Lower leg skin (tissue), 3 donors: ENCODE results near the gene PABPN1L.

ENCODE experiments used
- CTCF ChIP-seq, 3 donors: fragments of 450-650 bp; IDR thresholded peaks; one replicate each; pipeline ENCODE4 v1.5.1; 2016; ENCODE audit warnings: antibody characterized with exemption in 3 of 3, mild to moderate bottlenecking in 3 of 3, moderate library complexity in 2 of 3
- POLR2A ChIP-seq, 2 donors: fragments of 450-650 bp; IDR thresholded peaks; one replicate each; pipeline ENCODE4 v1.6.1; 2016 to 2017; ENCODE audit warnings: antibody characterized with exemption in 2 of 2, mild to moderate bottlenecking in 1 of 2, moderate library complexity in 1 of 2

- no peak for TF ChIP-seq CTCF (IDR thresholded peaks at IDR 0.05)
- TF ChIP-seq POLR2A (IDR thresholded peaks at IDR 0.05): no peak
These were observed 3.0 kb downstream of the PABPN1L start for GRCh38 chr16:88863426-88863825.
